Measurements from ENCODE around the gene GADD45B.
"Not testable (repeated sequence)": the region's sequence is repeated elsewhere in the genome, so short reads cannot be mapped to it uniquely, and the experiment has no call there.

Gene GADD45B

GRCh38 chr19:2469915-2470200 lies 6.1 kb upstream of the GADD45B start:
- not testable (repeated sequence) for DNase-seq

- DNase-seq: peak; percentile 45
Measured at GRCh38 chr19:2474232-2475017, 1.5 kb upstream of the GADD45B start.

- DNase-seq: no peak
Measured at GRCh38 chr19:2475018-2475701, 767 bp upstream of the GADD45B start.

GRCh38 chr19:2476451-2477140 lies 669 bp downstream of the GADD45B start:
- peak; percentile 4 for DNase-seq

- no peak for DNase-seq
Measured at GRCh38 chr19:2477141-2477710, 1.3 kb downstream of the GADD45B start.

- no peak for DNase-seq
Measured at GRCh38 chr19:2477732-2478191, 1.8 kb downstream of the GADD45B start.

- peak; percentile 3 for DNase-seq
Measured at GRCh38 chr19:2478278-2478755, 2.4 kb downstream of the GADD45B start.

- no peak for DNase-seq
Measured at GRCh38 chr19:2478756-2479555, 3.0 kb downstream of the GADD45B start.

GRCh38 chr19:2479556-2480194 lies 3.7 kb downstream of the GADD45B start:
- no peak for DNase-seq

- no peak for DNase-seq
Measured at GRCh38 chr19:2481466-2481865, 5.5 kb downstream of the GADD45B start.

GRCh38 chr19:2482354-2483038 lies 6.6 kb downstream of the GADD45B start:
- DNase-seq: no peak

GRCh38 chr19:2483084-2483483 lies 7.2 kb downstream of the GADD45B start:
- DNase-seq: no peak

- DNase-seq: no peak
Measured at GRCh38 chr19:2483484-2484151, 7.7 kb downstream of the GADD45B start.

GRCh38 chr19:2484178-2484937 lies 8.4 kb downstream of the GADD45B start:
- no peak for DNase-seq

GRCh38 chr19:2485428-2485827 lies 9.5 kb downstream of the GADD45B start:
- no peak for DNase-seq

- DNase-seq: no peak
Measured at GRCh38 chr19:2487090-2487489, 11.2 kb downstream of the GADD45B start.

- no peak for DNase-seq
Measured at GRCh38 chr19:2487842-2488241, 11.9 kb downstream of the GADD45B start.

GRCh38 chr19:2488405-2488941 lies 12.5 kb downstream of the GADD45B start:
- DNase-seq: no peak

- peak; percentile 12 for DNase-seq
Measured at GRCh38 chr19:2488942-2489731, 13.2 kb downstream of the GADD45B start.

Measured in NCI-H2029 treated with DMSO at 0.1 percent for 48 hours (cell line).